ENCODE results near the gene NSD2.
"Not testable (repeated sequence)": the region's sequence is repeated elsewhere in the genome, so short reads cannot be mapped to it uniquely, and the experiment has no call there.

Gene NSD2

DNA sequence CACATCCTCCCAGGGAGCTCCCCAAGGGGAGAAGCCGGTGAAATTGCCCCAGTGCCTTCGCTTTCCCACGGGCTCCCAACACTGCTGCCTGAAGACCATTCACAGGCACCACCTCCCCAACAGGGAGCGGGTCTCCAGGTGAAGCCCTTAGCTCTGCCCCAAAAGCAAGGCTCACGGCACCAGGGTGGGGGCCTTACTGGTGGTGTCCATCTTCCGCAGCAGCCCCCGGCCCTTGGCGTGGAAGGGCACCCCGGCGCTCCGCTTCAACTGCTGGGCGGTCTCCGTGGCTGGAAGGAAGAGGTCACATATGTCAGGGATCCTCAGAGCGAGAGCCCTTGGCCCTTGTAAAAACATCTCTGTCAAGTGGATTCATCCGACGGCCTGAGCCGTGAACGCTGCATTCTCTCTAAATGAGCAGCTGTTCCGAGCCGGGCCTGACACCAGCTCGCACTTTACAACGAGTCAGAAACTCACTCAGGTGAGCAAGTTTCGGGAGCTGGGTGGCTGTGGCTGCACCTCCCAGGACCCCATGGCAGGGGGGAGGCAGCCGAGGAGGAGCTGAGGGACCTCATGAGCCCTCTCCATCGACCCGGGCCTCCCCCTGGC is 116.6 kb downstream of the NSD2 start:
- no peak for DNase-seq

- DNase-seq: no peak
Observed at GRCh38 chr4:1988327-1988724, 117.1 kb downstream of the NSD2 start.

DNA sequence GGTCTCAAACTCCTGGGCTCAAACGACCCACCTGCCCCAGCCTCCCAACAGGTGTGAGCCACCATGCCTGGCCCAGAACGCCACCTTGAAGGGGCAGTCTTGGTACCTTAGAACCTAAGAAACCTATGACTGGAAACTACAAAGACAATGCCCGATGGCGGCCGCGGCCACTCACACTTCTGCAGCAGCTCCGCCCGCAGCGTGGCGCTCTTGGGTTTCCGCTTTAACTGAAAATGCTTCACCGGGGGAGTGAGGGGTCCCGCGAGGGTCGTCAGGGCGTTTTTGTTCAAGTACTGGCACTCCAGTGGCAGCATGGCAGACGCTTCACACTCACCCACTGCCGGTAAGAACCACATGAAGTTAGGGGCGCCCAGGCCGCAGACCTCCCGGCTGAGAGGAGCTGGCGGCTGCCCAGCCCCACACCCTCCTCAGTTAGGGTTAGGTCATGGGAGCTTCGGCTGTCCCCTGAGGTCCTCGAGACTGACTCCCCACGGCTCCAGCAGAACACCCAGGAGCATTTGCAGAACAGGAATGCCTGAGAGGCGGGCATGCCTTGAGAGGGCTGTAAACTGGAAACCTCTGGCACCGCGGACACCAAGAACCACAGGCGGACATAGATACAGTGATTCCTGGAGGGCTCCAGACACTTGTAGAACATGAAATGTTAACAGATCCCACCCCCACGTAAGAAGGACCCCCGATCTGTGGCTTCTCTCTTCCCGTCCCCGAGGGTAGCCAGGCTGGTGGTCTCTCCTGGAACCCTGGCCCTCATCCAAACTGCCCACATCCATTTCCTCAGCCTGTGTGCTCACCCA is 118.5 kb downstream of the NSD2 start:
- DNase-seq: no peak

DNA sequence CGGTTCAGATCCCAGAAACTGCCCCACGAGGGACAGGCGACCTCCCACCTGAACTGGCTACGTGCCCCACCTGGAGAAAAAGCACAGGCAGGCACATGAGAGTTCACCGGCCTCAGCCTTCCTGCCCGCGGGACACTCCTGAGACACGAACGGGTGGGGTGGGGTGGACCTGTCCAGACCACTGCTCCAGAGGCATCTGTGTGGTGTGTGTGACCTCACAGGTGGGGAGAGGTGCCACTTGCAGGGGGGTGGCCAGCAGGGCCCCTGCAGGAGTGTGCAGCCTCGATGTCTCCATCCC is 119.1 kb downstream of the NSD2 start:
- no peak for DNase-seq

GRCh38 chr4:1990676-1991075 is 119.5 kb downstream of the NSD2 start:
- DNase-seq: no peak

DNA sequence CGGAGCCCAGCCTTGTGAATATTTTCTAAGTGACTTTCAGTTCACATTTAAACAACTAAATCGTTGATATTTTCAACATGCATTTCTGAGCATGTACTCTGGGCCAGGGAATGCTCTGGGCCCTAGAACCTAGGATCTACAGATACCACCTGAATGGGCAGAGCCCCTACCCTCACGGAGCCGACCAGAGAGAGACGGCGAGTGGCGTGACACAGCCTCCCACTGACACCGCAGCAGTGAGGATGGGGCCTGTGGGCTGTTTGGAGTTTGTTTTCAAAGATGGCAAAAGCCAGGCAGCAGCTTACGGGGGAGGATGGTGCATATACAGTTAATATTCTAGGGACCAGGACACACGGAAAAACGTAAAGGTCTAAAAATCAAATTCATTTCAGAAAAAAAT is 119.9 kb downstream of the NSD2 start:
- no peak for DNase-seq

DNA sequence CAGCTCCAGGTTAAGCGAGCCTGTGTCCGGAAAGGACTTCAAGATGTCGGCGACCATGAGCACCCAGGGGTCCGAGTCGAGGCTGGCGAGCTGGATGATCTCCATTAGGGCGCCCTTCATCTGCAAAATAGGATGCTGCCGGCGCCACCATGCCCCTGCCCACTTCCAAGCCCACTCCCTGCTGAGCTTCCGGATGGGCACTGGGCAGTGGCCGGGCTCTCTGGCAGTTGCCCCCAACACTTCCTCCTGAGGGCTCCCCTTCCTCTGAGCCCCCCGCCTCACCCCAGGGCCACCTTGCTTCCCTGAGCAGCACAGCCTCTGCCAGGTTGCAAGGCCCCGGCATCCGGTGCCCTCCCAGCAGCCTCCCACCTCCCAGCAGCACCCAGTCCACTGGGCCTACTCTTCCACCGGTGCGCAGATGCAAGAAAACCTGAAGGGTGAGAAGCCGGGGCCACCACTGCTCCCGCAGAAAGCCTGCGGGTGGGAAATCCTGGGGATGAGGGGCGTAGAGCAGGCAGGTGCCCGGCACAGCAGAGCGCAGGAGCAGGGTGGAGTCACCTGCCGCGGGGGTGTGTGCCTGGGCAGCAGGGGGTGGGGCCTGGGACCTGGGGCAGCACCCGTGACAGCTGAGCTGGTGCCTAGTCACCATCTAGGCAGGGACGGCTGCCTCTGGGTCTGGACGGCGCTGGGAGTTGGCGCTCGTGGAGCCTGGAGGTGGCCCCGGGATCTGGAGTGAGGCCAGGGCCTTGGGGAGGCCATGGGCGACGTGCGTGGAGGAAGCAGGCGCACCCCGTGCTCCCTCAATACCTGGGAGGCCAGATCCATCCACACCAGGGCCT is 120.6 kb downstream of the NSD2 start:
- DNase-seq: no peak

DNA sequence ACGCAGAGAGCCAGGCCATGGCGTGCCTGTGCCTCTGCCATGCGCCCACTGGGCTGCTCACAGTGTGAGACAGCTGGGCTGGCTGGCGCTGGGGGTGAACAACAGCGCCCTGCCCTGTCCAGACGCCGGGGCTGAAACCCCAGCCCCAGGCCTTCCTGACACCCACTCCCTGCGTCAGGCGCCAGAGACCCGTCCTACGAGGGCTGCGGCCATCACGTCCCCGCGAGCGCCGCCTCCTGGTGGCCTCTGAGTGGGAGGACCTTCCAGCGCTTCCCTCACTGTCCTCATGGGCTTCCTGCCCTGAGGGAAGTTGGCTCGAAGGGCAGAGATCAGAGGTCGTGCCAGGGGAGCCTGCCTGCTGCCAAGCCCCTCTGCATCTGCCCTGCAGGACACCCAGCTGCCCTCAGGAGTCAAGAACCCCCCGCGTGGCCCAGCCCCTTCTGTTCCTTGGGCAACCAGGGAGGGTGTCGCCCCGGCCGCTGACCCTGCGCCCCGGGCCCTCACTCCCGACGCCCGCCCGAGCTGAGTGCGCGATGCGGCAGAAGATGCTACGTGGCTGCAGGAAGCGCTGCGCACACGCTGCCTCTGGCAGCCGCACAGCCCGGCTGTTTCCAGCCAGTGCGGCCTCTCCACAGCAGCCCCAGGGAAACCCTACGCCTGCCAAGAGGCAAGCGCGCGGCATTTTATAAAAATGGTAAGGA is 121.4 kb downstream of the NSD2 start:
- DNase-seq: no peak

DNA sequence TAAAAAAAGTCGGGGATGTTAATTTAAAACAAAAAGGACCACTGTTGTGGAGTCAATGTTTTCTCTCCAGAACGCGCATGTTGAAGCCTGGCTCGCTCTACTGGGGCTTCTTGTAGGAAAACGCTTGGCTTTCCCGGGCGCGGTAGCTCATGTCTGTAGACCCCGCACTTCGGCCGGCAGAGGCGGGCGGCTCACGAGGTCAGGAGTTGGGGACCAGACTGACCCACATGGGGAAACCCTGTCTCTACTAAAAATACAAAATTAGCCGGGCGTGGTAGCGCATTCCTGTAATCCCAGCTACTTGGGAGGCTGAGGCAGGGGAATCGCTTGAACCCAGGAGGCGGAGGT is 122.0 kb downstream of the NSD2 start:
- DNase-seq: no peak

- DNase-seq: not testable (repeated sequence)
Observed at GRCh38 chr4:1993718-1994516, 122.7 kb downstream of the NSD2 start.

GRCh38 chr4:1994938-1995337 is 123.7 kb downstream of the NSD2 start:
- no peak for DNase-seq

- no peak for DNase-seq
Observed at GRCh38 chr4:1996866-1997611, 125.8 kb downstream of the NSD2 start.

- DNase-seq: no peak
Observed at GRCh38 chr4:1997712-1998111, 126.5 kb downstream of the NSD2 start.

DNA sequence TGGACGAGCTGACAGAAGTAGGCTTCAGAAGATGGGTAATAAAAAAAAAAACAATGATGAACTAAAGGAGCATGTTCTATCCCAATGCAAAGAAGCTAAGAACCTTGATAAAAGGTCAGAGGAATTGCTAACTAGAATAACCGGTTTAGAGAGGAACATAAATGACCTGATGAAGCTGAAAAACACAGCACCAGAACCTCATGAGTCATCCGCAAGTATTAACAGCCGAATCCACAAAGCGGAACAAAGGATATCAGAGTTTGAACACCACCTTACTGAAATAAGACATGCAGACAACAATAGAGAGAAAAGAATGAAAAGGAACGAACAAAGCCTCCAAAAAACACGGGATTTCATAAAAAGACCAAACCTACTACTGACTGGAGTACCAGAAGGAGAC is 127.1 kb downstream of the NSD2 start:
- DNase-seq: no peak

DNA sequence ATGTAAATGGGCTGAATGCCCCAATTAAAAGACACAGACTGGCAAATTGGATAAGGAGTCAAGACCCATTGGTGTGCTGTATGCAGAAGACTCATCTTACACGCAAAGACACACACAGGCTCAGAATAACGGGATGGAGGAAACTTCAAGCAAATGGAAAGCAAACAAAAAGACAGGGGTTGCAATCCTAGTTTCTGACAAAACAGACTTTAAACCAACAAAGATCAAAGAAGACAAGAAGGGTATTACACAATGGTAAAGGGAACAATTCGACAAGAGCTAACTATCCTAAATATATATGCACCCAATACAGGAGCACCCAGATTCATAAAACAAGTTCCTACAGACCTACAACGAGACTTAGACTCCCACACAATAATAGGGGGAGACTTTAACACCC is 128.1 kb downstream of the NSD2 start:
- not testable (repeated sequence) for DNase-seq

- DNase-seq: not testable (repeated sequence)
Observed at GRCh38 chr4:2003361-2003760, 132.2 kb downstream of the NSD2 start.

DNA sequence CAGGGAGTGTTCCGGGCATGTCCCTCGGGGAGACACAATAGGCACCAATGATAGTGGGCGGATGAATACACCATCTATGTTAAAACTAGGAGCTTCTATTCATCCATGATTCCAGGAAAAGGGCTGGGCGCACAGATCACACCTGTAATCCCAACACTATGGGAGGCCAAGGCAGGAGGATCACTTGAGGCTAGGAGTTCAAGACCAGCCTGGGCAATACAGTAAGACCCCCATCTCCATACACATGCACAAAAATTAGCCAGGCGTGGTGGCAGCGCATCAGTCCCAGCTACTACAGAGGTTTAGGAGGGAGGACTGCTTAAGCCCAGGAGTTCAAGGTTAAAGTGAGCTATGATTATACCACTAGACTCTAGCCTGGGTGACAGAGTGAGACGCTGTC is 135.2 kb downstream of the NSD2 start:
- DNase-seq: no peak

GRCh38 chr4:2006956-2007653 is 135.9 kb downstream of the NSD2 start:
- DNase-seq: no peak

GRCh38 chr4:2007804-2008670 is 136.8 kb downstream of the NSD2 start:
- DNase-seq: no peak

GRCh38 chr4:2008671-2008920 is 137.4 kb downstream of the NSD2 start:
- no peak for DNase-seq
